ENCODE results near the gene ADK. TPM values are rescaled to one million over a fixed set of nuclear protein-coding genes. Genes with fewer than 3 reads are reported as not detected.
"Not testable (repeated sequence)": the region's sequence is repeated elsewhere in the genome, so short reads cannot be mapped to it uniquely, and the experiment has no call there.

The ADK gene
- total and polyA plus RNA-seq, 7 donors, result 17.8 to 32.3 (median 23.6) TPM

DNA sequence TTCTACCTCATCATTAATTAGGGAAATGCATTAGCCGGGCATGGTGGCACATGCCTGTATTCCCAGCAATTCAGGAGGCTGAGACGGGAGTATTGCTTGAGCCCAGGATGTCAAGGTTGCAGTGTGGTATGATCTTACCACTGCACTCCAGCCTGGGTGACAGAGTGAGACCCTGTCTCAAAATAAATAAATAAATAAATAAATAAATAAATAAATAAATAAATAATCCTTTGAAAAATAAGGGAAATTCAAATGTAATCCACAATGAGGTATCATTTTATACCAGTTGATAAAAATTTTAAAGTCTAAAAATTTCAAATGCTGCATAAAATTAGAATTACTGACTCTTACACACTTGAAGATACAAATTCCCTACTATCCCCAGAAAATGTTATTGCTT is 334.3 kb downstream of the ADK start:
- no peak for ATAC-seq
- Histone ChIP-seq H3K27ac (no peak overlapping the region), H3K4me3 (no peak overlapping the region), H3K4me1 (no peaks in the 10 kb centered on the region), H3K27me3 (ENCODE audit: insufficient read depth in 3 of 3, low read length in 2 of 3) (no peaks in the 10 kb centered on the region), H3K9me3 (no peaks in the 10 kb centered on the region), H3K36me3 (ENCODE audit: insufficient read depth in 1 of 2, low read depth in 1 of 2) (no peaks in the 10 kb centered on the region)
- intact Hi-C loops (cut with DNase I), result no loop called here
- no peak for DNase-seq
- WGBS, 3 donors, result 95 to 98% (median 97%) methylated on average over 2 of the region's 2 CpGs
- TF ChIP-seq CTCF (IDR thresholded peaks at IDR 0.05), result no peak

- intact Hi-C loops (cut with DNase I), result no loop called here
- Histone ChIP-seq H3K4me1 (no peaks in the 10 kb centered on the region), H3K9me3 (no peaks in the 10 kb centered on the region), H3K36me3 (ENCODE audit: insufficient read depth in 1 of 2, low read depth in 1 of 2) (no peaks in the 10 kb centered on the region), H3K27ac (no peak overlapping the region), H3K27me3 (ENCODE audit: insufficient read depth in 3 of 3, low read length in 2 of 3) (no peaks in the 10 kb centered on the region), H3K4me3 (no peak overlapping the region)
- 89 to 100% (median 93%) methylated on average over 1 of the region's 1 CpG for WGBS, 3 donors
- TF ChIP-seq CTCF (IDR thresholded peaks at IDR 0.05), result no peak
- no peak for ATAC-seq
- no peak for DNase-seq
These were observed 335.6 kb downstream of the ADK start for GRCh38 chr10:74486659-74487058.

- H3K27me3 ChIP-seq (ENCODE audit: insufficient read depth in 3 of 3, low read length in 2 of 3), result no peaks in the 10 kb centered on the region
- intact Hi-C loops (cut with DNase I), result no loop called here
- no peak overlapping the region for H3K4me3 ChIP-seq
- no peak overlapping the region for H3K27ac ChIP-seq
- H3K9me3 ChIP-seq, result no peaks in the 10 kb centered on the region
- TF ChIP-seq CTCF (IDR thresholded peaks at IDR 0.05), result no peak
- no peaks in the 10 kb centered on the region for H3K36me3 ChIP-seq (ENCODE audit: insufficient read depth in 1 of 2, low read depth in 1 of 2)
- no peak for DNase-seq
- no peaks in the 10 kb centered on the region for H3K4me1 ChIP-seq
- ATAC-seq, result no peak
These were observed 337.9 kb downstream of the ADK start for GRCh38 chr10:74488907-74489306.

DNA sequence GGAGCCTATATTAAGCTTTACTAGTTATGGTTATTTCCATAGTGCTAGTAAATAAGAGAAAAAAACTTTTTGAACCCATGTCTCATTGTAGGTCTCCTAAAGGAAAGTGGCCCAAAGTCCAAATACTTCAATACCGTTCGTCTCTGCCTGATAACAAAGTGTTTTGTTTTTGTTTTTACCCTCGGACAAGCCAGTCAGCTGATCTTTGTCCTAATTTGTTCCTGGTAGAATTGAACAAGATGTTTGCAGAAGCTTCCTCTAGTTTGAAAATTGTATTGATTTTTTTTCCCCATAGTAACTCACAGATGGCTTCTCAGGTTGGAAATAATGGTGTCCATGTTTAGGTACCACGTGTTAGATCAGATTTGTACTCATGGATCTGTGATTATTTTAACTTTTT is 339.5 kb downstream of the ADK start:
- no peak for TF ChIP-seq CTCF (IDR thresholded peaks at IDR 0.05)
- 83 to 91% (median 87%) methylated on average over 4 of the region's 4 CpGs for whole genome bisulfite sequencing, 3 donors
- Histone ChIP-seq H3K27me3 (ENCODE audit: insufficient read depth in 3 of 3, low read length in 2 of 3) (no peaks in the 10 kb centered on the region), H3K27ac (no peak overlapping the region), H3K9me3 (no peaks in the 10 kb centered on the region), H3K4me3 (no peak overlapping the region), H3K36me3 (ENCODE audit: insufficient read depth in 1 of 2, low read depth in 1 of 2) (no peaks in the 10 kb centered on the region), H3K4me1 (no peaks in the 10 kb centered on the region)
- intact Hi-C loops (cut with DNase I), result no loop called here
- ATAC-seq (no peak), DNase-seq (no peak)

DNA sequence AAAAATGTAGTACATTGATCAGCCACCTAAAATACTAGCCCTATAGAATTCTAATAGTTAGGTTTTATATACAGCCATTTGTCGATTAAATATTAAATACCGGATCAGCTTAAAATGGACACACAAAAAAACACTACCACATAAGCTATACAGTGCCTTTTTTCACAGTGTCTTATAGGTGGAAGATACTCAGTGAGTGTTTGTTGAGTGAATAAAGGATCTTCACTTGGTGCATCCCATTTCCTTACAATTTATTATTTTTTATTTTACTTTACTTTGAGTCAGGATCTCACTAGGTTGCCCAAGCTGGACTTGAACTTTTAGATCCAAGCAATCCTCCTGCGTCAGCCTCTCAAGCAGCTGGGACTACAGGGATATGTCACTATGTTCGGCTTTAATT is 340.0 kb downstream of the ADK start:
- WGBS, 3 donors, result 98 to 99% (median 99%) methylated on average over 4 of the region's 4 CpGs
- TF ChIP-seq CTCF (IDR thresholded peaks at IDR 0.05), result no peak
- no peaks in the 10 kb centered on the region for H3K27me3 ChIP-seq (ENCODE audit: insufficient read depth in 3 of 3, low read length in 2 of 3)

DNA sequence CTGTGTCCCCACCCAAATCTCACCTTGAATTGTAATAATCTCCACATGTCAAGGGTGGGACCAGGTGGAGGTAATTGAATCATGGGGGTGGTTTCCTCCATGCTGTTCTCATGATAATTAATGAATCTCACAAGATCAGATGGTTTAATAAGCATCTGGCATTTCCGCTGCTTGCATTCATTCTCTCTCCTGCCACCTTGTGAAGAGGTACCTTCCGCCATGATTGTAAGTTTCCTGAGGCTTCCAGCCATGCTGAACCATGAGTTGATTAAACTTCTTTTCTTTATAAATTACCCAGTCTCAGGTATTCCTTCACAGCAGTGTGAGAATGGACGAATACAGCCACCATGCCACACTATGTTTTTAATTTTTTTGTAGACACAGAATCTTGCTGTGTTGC is 345.3 kb downstream of the ADK start:
- H3K27ac ChIP-seq; H3K27me3 ChIP-seq (ENCODE audit: insufficient read depth in 3 of 3, low read length in 2 of 3); H3K4me1 ChIP-seq; intact Hi-C loops (cut with DNase I); H3K4me3 ChIP-seq; H3K9me3 ChIP-seq; H3K36me3 ChIP-seq (ENCODE audit: insufficient read depth in 1 of 2, low read depth in 1 of 2); DNase-seq; ATAC-seq: not testable (repeated sequence)
- WGBS, 3 donors, result 99% methylated on average over 3 of the region's 3 CpGs

More for the DNA sequence above, 340.0 kb downstream of the ADK start:
- Histone ChIP-seq H3K4me3 (no peak overlapping the region), H3K36me3 (ENCODE audit: insufficient read depth in 1 of 2, low read depth in 1 of 2) (no peaks in the 10 kb centered on the region), H3K4me1 (no peaks in the 10 kb centered on the region), H3K9me3 (no peaks in the 10 kb centered on the region), H3K27ac (no peak overlapping the region)
- intact Hi-C loops (cut with DNase I), result no loop called here
- DNase-seq, result no peak
- no peak for ATAC-seq

- H3K36me3 ChIP-seq (ENCODE audit: insufficient read depth in 1 of 2, low read depth in 1 of 2); DNase-seq; H3K9me3 ChIP-seq; intact Hi-C loops (cut with DNase I); H3K27ac ChIP-seq; ATAC-seq; H3K4me3 ChIP-seq; H3K27me3 ChIP-seq (ENCODE audit: insufficient read depth in 3 of 3, low read length in 2 of 3); H3K4me1 ChIP-seq: not testable (repeated sequence)
These were observed 347.6 kb downstream of the ADK start for GRCh38 chr10:74498664-74499063.
